GM19468 (cell line): ENCODE measurements around the gene TAS2R41.

Source experiments
- ATAC-seq: cut with Tn5 transposase; IDR thresholded peaks from one replicate; pipeline ENCODE4 v1.9.1; 2021; ENCODE audit warnings: mild to moderate bottlenecking, moderate library complexity, moderate number of reproducible peaks; ENCODE audit not compliant: unreplicated experiment; ENCODE audit errors: extremely low read depth

TAS2R41 gene

GRCh38 chr7:143490717-143491306 is 13.1 kb downstream of the TAS2R41 start:
- ATAC-seq, result no peak

GRCh38 chr7:143492043-143492471 is 14.4 kb downstream of the TAS2R41 start:
- ATAC-seq, result no peak

GRCh38 chr7:143492799-143493739 is 15.4 kb downstream of the TAS2R41 start:
- ATAC-seq, result no peak

- no peak for ATAC-seq
Observed at GRCh38 chr7:143493751-143494150, 16.1 kb downstream of the TAS2R41 start.

- ATAC-seq, result no peak
Observed at GRCh38 chr7:143494622-143495021, 16.9 kb downstream of the TAS2R41 start.

- ATAC-seq, result no peak
Observed at GRCh38 chr7:143495851-143496250, 18.2 kb downstream of the TAS2R41 start.

- ATAC-seq, result no peak
Observed at GRCh38 chr7:143496263-143496662, 18.6 kb downstream of the TAS2R41 start.

GRCh38 chr7:143497008-143497795 is 19.5 kb downstream of the TAS2R41 start:
- no peak for ATAC-seq

GRCh38 chr7:143499246-143499645 is 21.6 kb downstream of the TAS2R41 start:
- ATAC-seq, result no peak

GRCh38 chr7:143499743-143500348 is 22.2 kb downstream of the TAS2R41 start:
- ATAC-seq, result no peak

- no peak for ATAC-seq
Observed at GRCh38 chr7:143503261-143503660, 25.6 kb downstream of the TAS2R41 start.

GRCh38 chr7:143504215-143504936 is 26.7 kb downstream of the TAS2R41 start:
- no peak for ATAC-seq

- no peak for ATAC-seq
Observed at GRCh38 chr7:143504937-143505297, 27.2 kb downstream of the TAS2R41 start.

GRCh38 chr7:143505838-143506237 is 28.2 kb downstream of the TAS2R41 start:
- ATAC-seq, result no peak

- no peak for ATAC-seq
Observed at GRCh38 chr7:143507094-143507518, 29.4 kb downstream of the TAS2R41 start.

- ATAC-seq, result no peak
Observed at GRCh38 chr7:143507534-143508055, 29.9 kb downstream of the TAS2R41 start.

GRCh38 chr7:143510854-143511592 is 33.4 kb downstream of the TAS2R41 start:
- no peak for ATAC-seq

GRCh38 chr7:143511593-143512047 is 33.9 kb downstream of the TAS2R41 start:
- ATAC-seq, result no peak
